HepG2 (cell line): ENCODE data around the gene ATP9A. TPM values are rescaled to one million over a fixed set of nuclear protein-coding genes. Genes with fewer than 3 reads are reported as not detected.

ENCODE experiments used
- ATAC-seq: fragments of 200-7000 bp; cut with Tn5 transposase; 3 replicates; pipeline ENCODE4 v1.9.1; 2020; ENCODE audit warnings: mild to moderate bottlenecking, moderate library complexity
- BruUV-seq: library from RNA; stranded (reverse); fragments of 400-500 nt; replicated peaks from 2 replicates; lab custom pipeline; 2021; lab: Mats Ljungman, UMichigan
- CTCF ChIA-PET: fragments of 300-600 bp; formaldehyde crosslinking; extraction: SDS; loops from one replicate; lab custom pipeline; 2021; ENCODE audit warnings: low total read pairs, inconsistent platforms, low intra/inter-chr PET ratio; lab: Yijun Ruan, JAX
- POLR2A ChIA-PET: fragments of 350-600 bp; sonication (Branson Sonifier 250); formaldehyde crosslinking; loops from one replicate; lab custom pipeline; 2020; ENCODE audit warnings: antibody characterized with exemption, inconsistent platforms; lab: Yijun Ruan, JAX
- DNase-seq: peaks from one replicate; pipeline ENCODE4 v3.0.0-alpha.2; 2015; ENCODE audit warnings: low spot score
- FAIRE-seq: peaks from 3 replicates; lab custom pipeline; 2011; peaks lifted over from hg19 to GRCh38; lab: Jason Lieb, UNC
- H2AFZ ChIP-seq: one replicate; pipeline ENCODE4 v1.6.1; 2011; ENCODE audit warnings: low read length, inconsistent platforms
- H3K27ac ChIP-seq: fragments of 300-600 bp; 3 replicates; pipeline ENCODE4 v1.8.0; 2011; ENCODE audit warnings: mixed run types, mild to moderate bottlenecking, mixed read lengths, low read length, inconsistent platforms; ENCODE audit not compliant: insufficient read depth; ENCODE audit errors: extremely low read length
- H3K27me3 ChIP-seq, 2 experiments: fragments of 200-600 bp in 1 of 2; 2 replicates in 1 of 2; 3 replicates in 1 of 2; pipeline versions ENCODE4 v1.6.0 to v1.8.0; 2011; ENCODE audit warnings: low read length in 2 of 2, mild to moderate bottlenecking in 2 of 2, moderate library complexity in 2 of 2, inconsistent platforms in 1 of 2; ENCODE audit not compliant: insufficient read depth in 2 of 2, control insufficient read depth in 1 of 2
- H3K36me3 ChIP-seq, 2 experiments: fragments of 200-600 bp in 1 of 2; replicated peaks in 1 of 2; 2 replicates in 1 of 2; 3 replicates in 1 of 2; pipeline versions ENCODE4 v1.5.1 to v1.8.0; 2011; ENCODE audit warnings: low read length in 2 of 2, inconsistent platforms in 1 of 2; ENCODE audit not compliant: insufficient read depth in 2 of 2, control insufficient read depth in 1 of 2
- H3K4me1 ChIP-seq: 2 replicates; pipeline ENCODE4 v1.5.1; 2012; ENCODE audit warnings: low read length, inconsistent platforms; ENCODE audit not compliant: insufficient read depth
- H3K4me2 ChIP-seq: 2 replicates; pipeline ENCODE4 v1.6.0; 2011; ENCODE audit warnings: low read depth, low read length, inconsistent platforms
- H3K4me3 ChIP-seq, 3 experiments: fragments of 200-600 bp in 1 of 3; sonication (generic), shearing (Covaris generic) in 1 of 3; replicated peaks in 1 of 3; 2 replicates each; pipeline ENCODE4 v1.5.1; 2011 to 2016; ENCODE audit warnings: low read length in 3 of 3, inconsistent platforms in 2 of 3, low read depth in 2 of 3, mild to moderate bottlenecking in 2 of 3, control low read depth in 1 of 3, mixed read lengths in 1 of 3; ENCODE audit not compliant: insufficient read depth in 1 of 3
- H3K79me2 ChIP-seq: one replicate; pipeline ENCODE4 v1.6.1; 2011; ENCODE audit warnings: low read length, inconsistent platforms; ENCODE audit not compliant: insufficient read depth
- H3K9ac ChIP-seq: 2 replicates; pipeline ENCODE4 v1.6.0; 2011; ENCODE audit warnings: mild to moderate bottlenecking, low read depth, low read length, inconsistent platforms; ENCODE audit not compliant: insufficient read depth
- H3K9me3 ChIP-seq: 2 replicates; pipeline ENCODE4 v1.5.1; 2012; ENCODE audit warnings: mild to moderate bottlenecking, low read length
- H4K20me1 ChIP-seq: 2 replicates; pipeline ENCODE4 v1.6.0; 2011; ENCODE audit warnings: inconsistent platforms, mild to moderate bottlenecking, low read length, moderate library complexity; ENCODE audit not compliant: insufficient read depth
- GABPA ChIP-seq, 2 experiments: IDR thresholded peaks; 2 replicates each; pipeline ENCODE4 v1.6.1; 2011 to 2016; ENCODE audit warnings: low read depth in 2 of 2, low read length in 1 of 2, missing biosample characterization in 1 of 2, missing genetic modification characterization in 1 of 2
- MATR3 ChIP-seq: sonication (generic); formaldehyde crosslinking; IDR thresholded peaks from 2 replicates; pipeline ENCODE4 v1.4.0; 2020; ENCODE audit warnings: missing genetic modification reagents
- NCOA5 ChIP-seq: sonication (generic); formaldehyde crosslinking; IDR thresholded peaks from 2 replicates; pipeline ENCODE4 v1.4.0; 2020; ENCODE audit warnings: missing genetic modification reagents
- NFE2L1 ChIP-seq: sonication (generic); formaldehyde crosslinking; IDR thresholded peaks from 2 replicates; pipeline ENCODE4 v1.4.0; 2020; ENCODE audit warnings: missing genetic modification reagents, mild to moderate bottlenecking, borderline replicate concordance
- RXRA ChIP-seq: sonication (generic); formaldehyde crosslinking; IDR thresholded peaks from 2 replicates; pipeline ENCODE4 v1.5.1; 2020; ENCODE audit warnings: missing genetic modification reagents
- ZFP37 ChIP-seq: sonication (generic); formaldehyde crosslinking; IDR thresholded peaks from 2 replicates; pipeline ENCODE4 v1.4.0; 2020; ENCODE audit warnings: missing genetic modification reagents, borderline replicate concordance
- WGBS: methylation state at CpG from one replicate; pipeline ENCODE4 v1.1.6; 2017; ENCODE audit warnings: low lambda C conversion rate; 5-methylcytosine and 5-hydroxymethylcytosine counted together
- in situ Hi-C: cut with HindIII; loops from 2 replicates; pipeline ENCODE4 v1.10.0; 2017; ENCODE audit warnings: low pct_unique_long_range_greater_than_20kb; ENCODE audit not compliant: extremely low pct_ligation_motif_present
- intact Hi-C: fragments of 100-400 bp; cut with micrococcal nuclease; formaldehyde crosslinking; loops from one replicate; pipeline ENCODE4 v1.10.0; 2022; ENCODE audit not compliant: unreplicated experiment
- polyA plus RNA-seq, 8 experiments: library from polyadenylated mRNA; depleted of rRNA in 3 of 8; stranded (reverse) in 7 of 8; unstranded in 1 of 8; fragments of >200 nt; fragmentation: Illumina TruSeq in 4 of 8; extraction: Trizol in 4 of 8; gene quantifications; 2 replicates each; pipeline versions ENCODE4 v1.2.1 to v1.2.3, GENCODE V29; 2011 to 2016; ENCODE audit warnings: low read depth in 4 of 8, missing spikeins in 1 of 8, mixed read lengths in 1 of 8; ENCODE audit not compliant: insufficient read depth in 1 of 8
- total RNA-seq, 5 experiments: library from RNA; depleted of rRNA; stranded (reverse); fragments of >200 nt; fragmentation: Illumina TruSeq; extraction: Trizol; gene quantifications; 2 replicates each; pipeline ENCODE4 v1.2.3, GENCODE V29; 2016; ENCODE audit warnings: low read depth in 1 of 5
- TF ChIP-seq, protein P1 (sequence below): IDR thresholded peaks from 2 replicates; pipeline ENCODE4 v1.6.1; 2016; ENCODE audit warnings: missing compliant biosample characterization, missing genetic modification reagents, borderline replicate concordance
- TF ChIP-seq, protein P2 (sequence below), 2 experiments: fragments of 450-650 bp in 1 of 2; sonication (generic) in 1 of 2; formaldehyde crosslinking in 1 of 2; IDR thresholded peaks; 2 replicates each; pipeline versions ENCODE4 v1.6.1 to v1.8.0; 2016 to 2022; ENCODE audit warnings: antibody characterized with exemption in 1 of 2, mild to moderate bottlenecking in 1 of 2, missing genetic modification reagents in 1 of 2

The ATP9A gene
- total and polyA plus RNA-seq, 2 of the 13 experiments (the other 11 are each of a cell fraction or from before 2014, with no cell fraction given): 11.8 to 18.5 TPM

GRCh38 chr20:51585148-51585547, 183.0 kb downstream of the ATP9A start:
- intact Hi-C loops: no loop called here
- Histone ChIP-seq H3K4me2 (no peak overlapping the region), H3K79me2 (no peaks in the 10 kb centered on the region), H3K27me3 (peaks cover 0 to 21% of the 10 kb centered on the region in 2 experiments; a peak in 1 of 5 replicates), H3K36me3 (no peaks in the 10 kb centered on the region), H3K9me3 (no peaks in the 10 kb centered on the region), H3K9ac (no peak overlapping the region), H3K4me3 (no peak overlapping the region), H3K4me1 (no peaks in the 10 kb centered on the region), H3K27ac (no peak overlapping the region), H2AFZ (no peak overlapping the region), H4K20me1 (no peaks in the 10 kb centered on the region)
- FAIRE-seq (no peak), ATAC-seq (no peak), DNase-seq (no peak)
- 55% methylated on average over 4 of the region's 4 CpGs for WGBS
- BruUV-seq: no TSS peak
- ChIA-PET CTCF (no interaction called here), POLR2A (no interaction called here)
- in situ Hi-C loops: loop anchor here (25.0 kb wide), 1 partner anchor 598 kb away; no protein-coding TSS in a partner anchor
- TF ChIP-seq RXRA (CRISPR knock-in tag) (no peak), MATR3 (CRISPR knock-in tag) (no peak), NCOA5 (no peak), ZFP37 (CRISPR knock-in tag) (no peak), GABPA (IDR thresholded peaks at IDR 0.05; ENCODE audit: low read depth, low read length) (no peak), GABPA (CRISPR knock-in tag; IDR thresholded peaks at IDR 0.05; ENCODE audit: low read depth) (no peak), NFE2L1 (CRISPR knock-in tag) (no peak)
- TF ChIP-seq, protein P1, sequence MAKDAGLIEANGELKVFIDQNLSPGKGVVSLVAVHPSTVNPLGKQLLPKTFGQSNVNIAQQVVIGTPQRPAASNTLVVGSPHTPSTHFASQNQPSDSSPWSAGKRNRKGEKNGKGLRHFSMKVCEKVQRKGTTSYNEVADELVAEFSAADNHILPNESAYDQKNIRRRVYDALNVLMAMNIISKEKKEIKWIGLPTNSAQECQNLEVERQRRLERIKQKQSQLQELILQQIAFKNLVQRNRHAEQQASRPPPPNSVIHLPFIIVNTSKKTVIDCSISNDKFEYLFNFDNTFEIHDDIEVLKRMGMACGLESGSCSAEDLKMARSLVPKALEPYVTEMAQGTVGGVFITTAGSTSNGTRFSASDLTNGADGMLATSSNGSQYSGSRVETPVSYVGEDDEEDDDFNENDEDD (CRISPR knock-in tag): no peak
- TF ChIP-seq, protein P2, sequence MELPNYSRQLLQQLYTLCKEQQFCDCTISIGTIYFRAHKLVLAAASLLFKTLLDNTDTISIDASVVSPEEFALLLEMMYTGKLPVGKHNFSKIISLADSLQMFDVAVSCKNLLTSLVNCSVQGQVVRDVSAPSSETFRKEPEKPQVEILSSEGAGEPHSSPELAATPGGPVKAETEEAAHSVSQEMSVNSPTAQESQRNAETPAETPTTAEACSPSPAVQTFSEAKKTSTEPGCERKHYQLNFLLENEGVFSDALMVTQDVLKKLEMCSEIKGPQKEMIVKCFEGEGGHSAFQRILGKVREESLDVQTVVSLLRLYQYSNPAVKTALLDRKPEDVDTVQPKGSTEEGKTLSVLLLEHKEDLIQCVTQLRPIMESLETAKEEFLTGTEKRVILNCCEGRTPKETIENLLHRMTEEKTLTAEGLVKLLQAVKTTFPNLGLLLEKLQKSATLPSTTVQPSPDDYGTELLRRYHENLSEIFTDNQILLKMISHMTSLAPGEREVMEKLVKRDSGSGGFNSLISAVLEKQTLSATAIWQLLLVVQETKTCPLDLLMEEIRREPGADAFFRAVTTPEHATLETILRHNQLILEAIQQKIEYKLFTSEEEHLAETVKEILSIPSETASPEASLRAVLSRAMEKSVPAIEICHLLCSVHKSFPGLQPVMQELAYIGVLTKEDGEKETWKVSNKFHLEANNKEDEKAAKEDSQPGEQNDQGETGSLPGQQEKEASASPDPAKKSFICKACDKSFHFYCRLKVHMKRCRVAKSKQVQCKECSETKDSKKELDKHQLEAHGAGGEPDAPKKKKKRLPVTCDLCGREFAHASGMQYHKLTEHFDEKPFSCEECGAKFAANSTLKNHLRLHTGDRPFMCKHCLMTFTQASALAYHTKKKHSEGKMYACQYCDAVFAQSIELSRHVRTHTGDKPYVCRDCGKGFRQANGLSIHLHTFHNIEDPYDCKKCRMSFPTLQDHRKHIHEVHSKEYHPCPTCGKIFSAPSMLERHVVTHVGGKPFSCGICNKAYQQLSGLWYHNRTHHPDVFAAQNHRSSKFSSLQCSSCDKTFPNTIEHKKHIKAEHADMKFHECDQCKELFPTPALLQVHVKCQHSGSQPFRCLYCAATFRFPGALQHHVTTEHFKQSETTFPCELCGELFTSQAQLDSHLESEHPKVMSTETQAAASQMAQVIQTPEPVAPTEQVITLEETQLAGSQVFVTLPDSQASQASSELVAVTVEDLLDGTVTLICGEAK (IDR thresholded peaks at IDR 0.05): no peak
- TF ChIP-seq, protein P2 (CRISPR knock-in tag; IDR thresholded peaks at IDR 0.05): no peak
